DOHH2 (cell line): Measurements from ENCODE around the gene RIBC2.

Experiments
- H3F3A ChIP-seq: fragments of 200-600 bp; sonication (generic), shearing (Covaris generic); 2 replicates; pipeline ENCODE4 v1.6.0; 2016; ENCODE audit warnings: antibody characterized with exemption, mild to moderate bottlenecking; ENCODE audit not compliant: control insufficient read depth, insufficient read depth
- H3K27ac ChIP-seq: fragments of 200-600 bp; sonication (generic); 2 replicates; pipeline ENCODE4 v1.5.1; 2014; ENCODE audit warnings: low read depth, mild to moderate bottlenecking, low read length, moderate library complexity
- H3K27me3 ChIP-seq: fragments of 200-600 bp; sonication (generic); 2 replicates; pipeline ENCODE4 v1.6.1; 2014; ENCODE audit warnings: mild to moderate bottlenecking, low read length, mixed read lengths; ENCODE audit not compliant: control insufficient read depth
- H3K36me3 ChIP-seq: fragments of 200-600 bp; sonication (generic); 2 replicates; pipeline ENCODE4 v1.6.1; 2014; ENCODE audit warnings: mild to moderate bottlenecking, low read length, moderate library complexity, mixed read lengths; ENCODE audit not compliant: control insufficient read depth
- H3K4me1 ChIP-seq: fragments of 200-600 bp; sonication (generic); 2 replicates; pipeline ENCODE4 v1.6.1; 2014; ENCODE audit warnings: mild to moderate bottlenecking, low read length, mixed read lengths; ENCODE audit not compliant: control insufficient read depth
- H3K4me2 ChIP-seq: fragments of 200-600 bp; sonication (generic); 2 replicates; pipeline ENCODE4 v1.6.0; 2014; ENCODE audit warnings: mild to moderate bottlenecking, low read length, moderate library complexity
- H3K4me3 ChIP-seq: fragments of 200-600 bp; sonication (generic); 2 replicates; pipeline ENCODE4 v1.5.1; 2014; ENCODE audit warnings: mild to moderate bottlenecking, low read length, mixed read lengths
- H3K79me2 ChIP-seq: fragments of 200-600 bp; sonication (generic); 2 replicates; pipeline ENCODE4 v1.6.1; 2014; ENCODE audit warnings: mild to moderate bottlenecking, low read length, mixed read lengths; ENCODE audit not compliant: control insufficient read depth
- H3K9me2 ChIP-seq: fragments of 200-600 bp; sonication (generic); replicated peaks from 2 replicates; pipeline ENCODE4 v1.6.1; 2014; ENCODE audit warnings: mild to moderate bottlenecking, low read length, mixed read lengths; ENCODE audit not compliant: control insufficient read depth
- H3K9me3 ChIP-seq: fragments of 200-600 bp; sonication (generic); 2 replicates; pipeline ENCODE4 v1.6.1; 2014; ENCODE audit warnings: antibody characterized with exemption, low read length, mixed read lengths; ENCODE audit not compliant: control insufficient read depth, insufficient read depth
- H4K20me1 ChIP-seq: fragments of 200-600 bp; sonication (generic); 2 replicates; pipeline ENCODE4 v1.6.0; 2014; ENCODE audit warnings: low read depth, mild to moderate bottlenecking, antibody characterized with exemption, low read length, moderate library complexity; ENCODE audit not compliant: control insufficient read depth, insufficient read depth
- EZH2phosphoT487 ChIP-seq: fragments of 200-600 bp; sonication (generic); IDR thresholded peaks from 2 replicates; pipeline ENCODE4 v1.6.1; 2017; ENCODE audit warnings: borderline replicate concordance, mild to moderate bottlenecking, antibody characterized with exemption, low read length, moderate library complexity, mixed read lengths
- TF ChIP-seq, protein P1 (sequence below): fragments of 200-600 bp; sonication (generic); IDR thresholded peaks from one replicate; pipeline ENCODE4 v1.5.1; 2014; ENCODE audit warnings: antibody characterized with exemption, mild to moderate bottlenecking, low read depth, low read length; ENCODE audit not compliant: poor library complexity, severe bottlenecking

Gene RIBC2

GRCh38 chr22:45475851-45476514, 62.5 kb downstream of the RIBC2 start:
- Histone ChIP-seq H3F3A (no peaks in the 10 kb centered on the region), H4K20me1 (no peaks in the 10 kb centered on the region), H3K79me2 (no peaks in the 10 kb centered on the region), H3K27ac (no peak overlapping the region), H3K27me3 (no peaks in the 10 kb centered on the region), H3K9me3 (peaks cover under 1% of the 10 kb centered on the region), H3K4me2 (no peak overlapping the region), H3K9me2 (no peaks in the 10 kb centered on the region), H3K4me3 (no peak overlapping the region), H3K36me3 (no peaks in the 10 kb centered on the region), H3K4me1 (no peaks in the 10 kb centered on the region)
- TF ChIP-seq EZH2phosphoT487: no peak
- TF ChIP-seq, protein P1, sequence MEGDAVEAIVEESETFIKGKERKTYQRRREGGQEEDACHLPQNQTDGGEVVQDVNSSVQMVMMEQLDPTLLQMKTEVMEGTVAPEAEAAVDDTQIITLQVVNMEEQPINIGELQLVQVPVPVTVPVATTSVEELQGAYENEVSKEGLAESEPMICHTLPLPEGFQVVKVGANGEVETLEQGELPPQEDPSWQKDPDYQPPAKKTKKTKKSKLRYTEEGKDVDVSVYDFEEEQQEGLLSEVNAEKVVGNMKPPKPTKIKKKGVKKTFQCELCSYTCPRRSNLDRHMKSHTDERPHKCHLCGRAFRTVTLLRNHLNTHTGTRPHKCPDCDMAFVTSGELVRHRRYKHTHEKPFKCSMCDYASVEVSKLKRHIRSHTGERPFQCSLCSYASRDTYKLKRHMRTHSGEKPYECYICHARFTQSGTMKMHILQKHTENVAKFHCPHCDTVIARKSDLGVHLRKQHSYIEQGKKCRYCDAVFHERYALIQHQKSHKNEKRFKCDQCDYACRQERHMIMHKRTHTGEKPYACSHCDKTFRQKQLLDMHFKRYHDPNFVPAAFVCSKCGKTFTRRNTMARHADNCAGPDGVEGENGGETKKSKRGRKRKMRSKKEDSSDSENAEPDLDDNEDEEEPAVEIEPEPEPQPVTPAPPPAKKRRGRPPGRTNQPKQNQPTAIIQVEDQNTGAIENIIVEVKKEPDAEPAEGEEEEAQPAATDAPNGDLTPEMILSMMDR: no peak

GRCh38 chr22:45476814-45477213, 63.3 kb downstream of the RIBC2 start:
- no peak overlapping the region for H3K4me2 ChIP-seq
- H3K27ac ChIP-seq: no peak overlapping the region

GRCh38 chr22:45477366-45478107, 64.0 kb downstream of the RIBC2 start:
- TF ChIP-seq EZH2phosphoT487: no peak
- TF ChIP-seq, protein P1: no peak
- H3K79me2 ChIP-seq: no peaks in the 10 kb centered on the region
- H3K4me2 ChIP-seq: no peak overlapping the region
- no peaks in the 10 kb centered on the region for H3K36me3 ChIP-seq
- H3K4me3 ChIP-seq: no peak overlapping the region
- H3K9me3 ChIP-seq: peaks cover 4% of the 10 kb centered on the region
- no peaks in the 10 kb centered on the region for H3K4me1 ChIP-seq
- H4K20me1 ChIP-seq: no peaks in the 10 kb centered on the region
- H3K27me3 ChIP-seq: no peaks in the 10 kb centered on the region
- H3K9me2 ChIP-seq: no peaks in the 10 kb centered on the region
- no peaks in the 10 kb centered on the region for H3F3A ChIP-seq
- no peak overlapping the region for H3K27ac ChIP-seq

More at GRCh38 chr22:45476814-45477213, 63.3 kb downstream of the RIBC2 start:
- Histone ChIP-seq H3K27me3 (no peaks in the 10 kb centered on the region), H3K9me3 (peaks cover 4% of the 10 kb centered on the region), H3K4me3 (no peak overlapping the region), H3K79me2 (no peaks in the 10 kb centered on the region), H3K9me2 (no peaks in the 10 kb centered on the region), H4K20me1 (no peaks in the 10 kb centered on the region), H3K4me1 (no peaks in the 10 kb centered on the region), H3K36me3 (no peaks in the 10 kb centered on the region), H3F3A (no peaks in the 10 kb centered on the region)
- no peak for TF ChIP-seq EZH2phosphoT487
- TF ChIP-seq, protein P1: no peak
